Colonic mucosa (tissue), 4 donors: Measurements from ENCODE around the gene LYRM1. TPM values are rescaled to one million over a fixed set of nuclear protein-coding genes. Genes with fewer than 3 reads are reported as not detected.
"Not testable (repeated sequence)": the region's sequence is repeated elsewhere in the genome, so short reads cannot be mapped to it uniquely, and the experiment has no call there.

ENCODE experiments used
- DNase-seq: peaks from one replicate; pipeline ENCODE4 v3.0.0-alpha.2; 2020
- H3K27ac ChIP-seq: fragments of 200-600 bp; one replicate; pipeline ENCODE4 v1.8.0; 2021
- H3K27me3 ChIP-seq: fragments of 200-600 bp; one replicate; pipeline ENCODE4 v1.8.0; 2021
- H3K36me3 ChIP-seq: fragments of 200-600 bp; one replicate; pipeline ENCODE4 v1.8.0; 2021
- H3K4me1 ChIP-seq: fragments of 200-600 bp; one replicate; pipeline ENCODE4 v1.8.0; 2021; ENCODE audit warnings: mild to moderate bottlenecking
- H3K4me3 ChIP-seq: fragments of 200-600 bp; one replicate; pipeline ENCODE4 v1.8.0; 2021
- H3K9ac ChIP-seq, 2 donors: one replicate each; pipeline ENCODE4 v1.7.0; 2013; ENCODE audit warnings: control low read depth in 2 of 2, low read depth in 2 of 2, low read length in 2 of 2
- H3K9me3 ChIP-seq: fragments of 200-600 bp; one replicate; pipeline ENCODE4 v1.8.0; 2021
- intact Hi-C: fragments of 100-400 bp; cut with DNase I; formaldehyde crosslinking; loops from one replicate; pipeline ENCODE4 v1.14.1; 2022
- total RNA-seq, 2 donors: library from RNA; stranded (reverse); fragmentation: NEBNext Ultra II Directional in 1 of 2; extraction: Animal tissue kit (Norgen Biotek cat#: 25700) in 1 of 2; gene quantifications; one replicate each; pipeline ENCODE4 v1.2.1, GENCODE V29; 2021
- TF ChIP-seq, protein P1 (sequence below): fragments of 200-600 bp; IDR thresholded peaks from one replicate; pipeline ENCODE4 v1.8.0; 2022; ENCODE audit warnings: antibody characterized with exemption, mild to moderate bottlenecking
- donor health status: healthy.
- donor health status: DM: no; HTN: no; CAD: no.
- donor health status: DM: no; HTN: no; CAD: no.

Gene LYRM1
- total RNA-seq, 2 donors from 2014 or later = 17.6 to 21.2 TPM

DNA sequence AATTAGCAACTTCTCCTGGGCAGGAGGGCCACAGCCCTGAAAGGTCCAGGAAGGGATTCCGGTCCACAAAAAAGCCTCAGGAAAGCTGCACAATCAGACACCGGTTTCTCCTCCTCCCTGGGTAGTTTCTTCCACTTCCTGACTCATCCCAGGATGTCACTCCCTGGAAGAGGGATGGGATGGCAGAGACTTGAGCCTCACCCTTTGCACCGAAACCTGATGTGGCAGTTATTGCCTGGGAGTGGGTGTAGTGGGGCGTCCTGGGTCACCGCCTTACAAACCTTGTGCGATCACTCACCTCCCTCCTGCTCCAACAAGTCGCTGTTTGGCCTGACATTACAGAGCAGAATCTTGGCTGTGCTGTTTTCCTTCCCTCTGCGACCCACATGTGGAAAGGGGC is 70.8 kb downstream of the LYRM1 start:
- Histone ChIP-seq H3K4me1 (no peaks in the 10 kb centered on the region), H3K4me3 (no peak overlapping the region), H3K9ac (no peak overlapping the region), H3K27me3 (no peaks in the 10 kb centered on the region), H3K9me3 (no peaks in the 10 kb centered on the region), H3K36me3 (no peaks in the 10 kb centered on the region), H3K27ac (no peak overlapping the region)
- TF ChIP-seq, protein P1, sequence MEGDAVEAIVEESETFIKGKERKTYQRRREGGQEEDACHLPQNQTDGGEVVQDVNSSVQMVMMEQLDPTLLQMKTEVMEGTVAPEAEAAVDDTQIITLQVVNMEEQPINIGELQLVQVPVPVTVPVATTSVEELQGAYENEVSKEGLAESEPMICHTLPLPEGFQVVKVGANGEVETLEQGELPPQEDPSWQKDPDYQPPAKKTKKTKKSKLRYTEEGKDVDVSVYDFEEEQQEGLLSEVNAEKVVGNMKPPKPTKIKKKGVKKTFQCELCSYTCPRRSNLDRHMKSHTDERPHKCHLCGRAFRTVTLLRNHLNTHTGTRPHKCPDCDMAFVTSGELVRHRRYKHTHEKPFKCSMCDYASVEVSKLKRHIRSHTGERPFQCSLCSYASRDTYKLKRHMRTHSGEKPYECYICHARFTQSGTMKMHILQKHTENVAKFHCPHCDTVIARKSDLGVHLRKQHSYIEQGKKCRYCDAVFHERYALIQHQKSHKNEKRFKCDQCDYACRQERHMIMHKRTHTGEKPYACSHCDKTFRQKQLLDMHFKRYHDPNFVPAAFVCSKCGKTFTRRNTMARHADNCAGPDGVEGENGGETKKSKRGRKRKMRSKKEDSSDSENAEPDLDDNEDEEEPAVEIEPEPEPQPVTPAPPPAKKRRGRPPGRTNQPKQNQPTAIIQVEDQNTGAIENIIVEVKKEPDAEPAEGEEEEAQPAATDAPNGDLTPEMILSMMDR = no peak
- no peak for DNase-seq
- intact Hi-C loops = no loop called here

DNA sequence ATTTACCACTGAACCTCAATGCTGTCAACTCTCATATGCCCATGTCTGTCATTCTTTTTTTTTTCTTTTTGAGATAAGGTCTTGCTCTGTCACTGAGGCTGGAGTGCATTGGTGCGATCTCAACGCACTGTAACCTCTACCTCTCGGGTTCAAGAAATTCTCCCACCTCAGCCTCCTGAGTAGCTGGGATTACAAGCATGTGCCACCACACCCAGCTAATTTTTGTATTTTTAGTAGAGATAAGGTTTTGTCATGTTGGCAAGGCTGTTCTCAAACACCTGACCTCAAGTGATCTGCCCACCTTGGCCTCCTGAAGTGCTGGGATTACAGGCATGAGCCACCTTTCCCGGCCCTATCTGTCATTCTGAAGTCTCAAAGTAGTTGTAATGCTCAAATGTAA is 72.6 kb downstream of the LYRM1 start:
- H3K27ac ChIP-seq, H3K9ac ChIP-seq, H3K4me3 ChIP-seq, intact Hi-C loops, H3K4me1 ChIP-seq, H3K9me3 ChIP-seq, H3K27me3 ChIP-seq, DNase-seq, H3K36me3 ChIP-seq: not testable (repeated sequence)

Other genes with a start within 250 kb of the LYRM1 start
- gene ACSM1, start 203.1 kb upstream of the LYRM1 start, total RNA-seq = under 1 TPM; 0.57 to 0.72 TPM
- 10 to 100 TPM; 32.8 to 36.8 TPM for gene THUMPD1, start 159.0 kb upstream of the LYRM1 start, total RNA-seq
- gene ACSM3, start 136.8 kb upstream of the LYRM1 start, total RNA-seq = 10 to 100 TPM; 34.9 to 42.8 TPM
- 10 to 100 TPM; 28.7 to 43.8 TPM for gene ERI2, start 94.3 kb upstream of the LYRM1 start, total RNA-seq
- 10 to 100 TPM in 1 of 2 donors, 1 to 10 TPM in 1; 2.9 to 10.9 TPM for gene REXO5, start 94.2 kb upstream of the LYRM1 start, total RNA-seq
- gene DCUN1D3, start 413 bp upstream of the LYRM1 start, total RNA-seq = 10 to 100 TPM in 1 of 2 donors, 1 to 10 TPM in 1; 6.0 to 15.0 TPM